GM21576 (cell line): ENCODE data around the gene MOB3A.
"Not testable (repeated sequence)": the region's sequence is repeated elsewhere in the genome, so short reads cannot be mapped to it uniquely, and the experiment has no call there.

ENCODE experiments used
- ATAC-seq: cut with Tn5 transposase; IDR thresholded peaks from one replicate; pipeline ENCODE4 v1.9.1; 2021; ENCODE audit warnings: mild to moderate bottlenecking, moderate library complexity; ENCODE audit not compliant: unreplicated experiment

The MOB3A gene

DNA sequence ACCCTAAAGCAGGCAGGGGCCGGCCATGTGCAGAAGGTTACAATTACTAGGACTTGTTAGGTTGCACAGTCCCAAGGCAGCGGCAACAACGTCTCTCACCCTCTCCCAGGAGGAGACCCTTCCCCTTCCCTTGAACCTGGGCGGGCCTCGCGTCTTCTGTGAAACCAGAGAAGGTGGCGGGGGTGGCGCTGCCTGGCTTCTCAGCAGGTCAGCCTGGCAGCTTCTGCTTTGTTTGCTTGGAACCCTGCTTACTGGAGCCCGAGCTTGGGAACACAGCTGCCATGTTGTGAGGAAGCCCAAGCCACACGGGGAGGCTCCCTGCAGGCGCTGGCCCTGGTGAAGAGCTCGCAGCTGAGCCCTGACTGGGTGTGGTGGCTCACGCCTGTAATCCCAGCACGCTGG lies 60.5 kb downstream of the MOB3A start:
- ATAC-seq = no peak

DNA sequence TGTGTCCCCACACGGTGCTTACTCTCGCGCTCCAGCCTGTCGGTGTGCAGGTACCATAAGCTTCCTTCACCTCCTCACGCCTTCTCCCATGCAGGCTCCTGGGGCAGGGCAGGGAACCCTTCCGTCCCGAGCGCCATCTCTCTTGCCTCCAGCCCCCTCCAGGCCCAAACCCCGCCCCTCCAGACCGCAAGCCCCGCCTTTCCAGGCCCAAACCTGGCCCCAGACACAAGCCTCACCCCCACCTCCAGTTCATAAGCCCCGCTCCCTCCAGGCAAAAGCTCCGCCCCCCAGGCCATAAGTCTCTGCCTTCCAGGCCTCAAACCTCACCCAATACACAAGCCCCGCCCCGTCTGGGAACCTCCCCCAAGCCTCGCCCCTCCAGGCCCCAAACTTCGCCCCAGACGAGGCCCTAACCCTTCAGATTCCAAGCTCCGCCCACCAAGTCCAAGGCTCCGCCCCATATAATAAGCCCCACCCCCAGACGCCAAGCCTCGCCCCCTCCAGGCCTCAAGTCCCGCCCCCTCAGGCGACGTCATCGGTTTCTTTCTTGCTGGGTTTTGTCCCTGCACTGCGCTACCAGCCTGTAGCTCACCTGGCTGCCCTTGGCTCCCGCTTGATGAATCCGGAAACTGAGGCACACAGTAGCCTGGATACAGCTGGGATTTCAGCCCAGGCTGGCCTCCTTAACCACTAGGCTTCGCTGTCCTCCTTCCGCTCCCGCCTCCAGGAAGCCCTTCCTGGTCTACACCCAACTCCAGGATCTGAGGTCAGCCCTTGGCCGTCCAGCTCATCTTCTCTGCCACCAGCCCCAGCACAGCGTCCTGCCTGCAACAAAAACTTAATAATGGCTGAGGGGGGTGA lies 61.2 kb downstream of the MOB3A start:
- ATAC-seq = no peak

GRCh38 chr19:2034253-2034652 lies 61.9 kb downstream of the MOB3A start:
- ATAC-seq = not testable (repeated sequence)

DNA sequence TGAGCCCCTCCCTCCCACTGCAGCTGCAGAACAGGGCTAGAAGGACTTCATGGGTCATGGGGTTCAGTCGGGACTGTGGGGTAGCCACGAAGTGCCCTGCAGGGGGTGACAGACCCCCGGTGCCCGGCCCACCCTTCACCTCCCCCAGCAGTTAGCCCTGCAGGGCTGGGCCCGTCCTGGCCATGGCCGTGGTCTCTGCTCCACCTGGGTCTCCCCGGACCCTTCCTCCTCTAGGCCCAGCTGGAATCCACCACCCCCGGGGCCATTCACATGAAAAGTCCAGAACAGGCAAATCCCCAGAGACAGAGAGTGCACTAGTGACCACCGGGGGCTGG lies 62.3 kb downstream of the MOB3A start:
- no peak for ATAC-seq

- ATAC-seq = no peak
These were observed 62.9 kb downstream of the MOB3A start for GRCh38 chr19:2033115-2033824.

DNA sequence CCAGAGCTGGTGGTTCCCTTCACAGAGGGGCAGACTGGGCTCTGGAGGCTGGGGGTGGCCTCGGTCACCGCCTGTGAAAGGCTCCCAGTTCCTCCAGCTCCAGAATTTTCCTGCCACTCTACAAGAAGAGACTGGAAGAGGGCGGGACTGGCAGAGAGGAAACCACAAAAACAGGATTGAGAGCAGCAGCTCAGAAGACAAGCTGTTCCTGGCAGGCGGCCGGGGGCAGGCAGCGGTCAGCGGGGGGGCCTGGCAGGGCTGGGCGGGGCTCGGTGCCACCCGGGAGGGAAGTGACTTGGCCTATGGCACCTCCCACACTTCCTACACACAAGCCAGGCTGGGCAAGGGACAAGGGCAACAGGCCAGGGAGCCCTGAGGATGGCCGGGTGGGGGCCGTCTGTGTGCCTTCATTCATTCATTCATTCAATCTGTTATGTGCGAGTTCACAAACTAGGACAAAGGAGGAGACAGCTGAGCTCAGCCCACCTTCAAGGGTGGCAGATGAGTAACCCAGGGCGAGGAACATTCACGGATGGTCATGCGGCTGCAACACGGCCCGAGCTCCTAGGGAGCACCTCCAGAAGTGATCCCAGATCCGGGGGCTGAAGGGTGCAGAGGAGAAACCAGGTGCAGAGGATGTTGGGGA lies 63.7 kb downstream of the MOB3A start:
- no peak for ATAC-seq

DNA sequence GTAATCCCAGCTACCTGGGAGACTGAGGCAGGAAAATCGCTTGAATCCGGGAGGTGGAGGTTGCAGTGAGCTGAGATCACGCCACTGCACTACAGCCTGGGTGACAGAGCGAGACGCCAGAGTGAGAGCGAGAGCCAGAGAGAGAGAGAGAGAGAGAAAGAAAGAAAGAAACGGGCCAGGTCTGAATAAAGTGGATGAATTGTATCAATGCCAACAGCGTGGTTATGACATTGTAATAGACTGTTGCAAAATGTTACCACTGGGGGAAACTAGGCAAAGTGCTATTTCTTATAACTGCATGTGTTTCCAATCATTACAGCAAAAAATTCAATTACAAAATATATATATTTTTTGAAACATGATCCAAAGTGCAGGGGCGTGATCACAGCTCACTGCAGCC lies 68.8 kb downstream of the MOB3A start:
- no peak for ATAC-seq

DNA sequence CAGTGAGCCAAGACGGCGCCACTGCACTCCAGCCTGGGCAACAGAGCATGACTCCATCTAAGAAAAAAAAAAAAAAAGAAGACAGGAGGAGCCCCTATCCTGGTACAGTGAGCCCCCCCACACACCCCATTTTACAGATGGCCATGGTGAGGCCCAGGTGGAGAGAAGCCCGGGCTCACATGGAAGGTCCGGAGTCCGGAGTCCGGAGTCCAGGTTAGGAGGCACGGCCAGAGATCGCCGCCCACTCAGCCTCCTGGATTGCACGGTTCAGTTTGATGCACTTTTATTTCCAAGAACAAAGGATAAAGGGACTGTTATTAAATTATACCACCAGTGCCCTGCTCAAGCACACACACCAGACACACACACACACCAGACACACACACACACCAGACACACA lies 69.4 kb downstream of the MOB3A start:
- no peak for ATAC-seq

DNA sequence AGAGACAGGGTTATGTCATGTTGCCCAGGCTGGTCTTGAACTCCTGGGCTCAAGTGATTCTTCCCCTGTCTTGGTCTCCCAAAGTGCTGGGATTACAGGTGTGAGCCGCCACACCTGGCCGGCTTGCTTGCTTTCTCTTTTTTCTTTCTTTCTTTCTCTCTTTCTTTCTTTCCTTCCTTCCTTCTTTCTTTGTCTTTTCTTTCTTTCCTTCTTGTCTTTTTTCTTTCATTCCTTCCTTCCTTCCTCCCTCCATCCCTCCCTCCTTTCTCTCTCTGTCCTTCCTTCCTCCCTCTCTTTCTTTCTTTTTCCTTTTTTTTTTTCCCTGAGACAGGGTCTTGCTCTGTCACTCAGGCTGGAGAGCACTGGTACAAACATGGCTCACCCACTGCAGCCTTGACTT lies 73.8 kb downstream of the MOB3A start:
- ATAC-seq = no peak

- ATAC-seq = no peak
These were observed 74.5 kb downstream of the MOB3A start for GRCh38 chr19:2021453-2022140.
